Smooth muscle cell (in vitro differentiated cells): Measurements from ENCODE around the gene ZNRF3. TPM values are rescaled to one million over a fixed set of nuclear protein-coding genes. Genes with fewer than 3 reads are reported as not detected.
"Not testable (repeated sequence)": the region's sequence is repeated elsewhere in the genome, so short reads cannot be mapped to it uniquely, and the experiment has no call there.

Source experiments
- DNase-seq: peaks from one replicate; lab custom pipeline; 2025; ENCODE audit not compliant: unreplicated experiment; lab: John Stamatoyannopoulos, UW
- H2AFZ ChIP-seq: fragments of 200-600 bp; sonication (generic); 2 replicates; pipeline ENCODE4 v1.6.0; 2016; ENCODE audit warnings: antibody characterized with exemption, low read depth, mild to moderate bottlenecking
- H3F3A ChIP-seq: fragments of 200-600 bp; sonication (generic); 2 replicates; pipeline ENCODE4 v1.6.0; 2017; ENCODE audit warnings: antibody characterized with exemption, low read depth
- H3K27ac ChIP-seq: fragments of 200-600 bp; sonication (generic); 2 replicates; pipeline ENCODE4 v1.5.1; 2016; ENCODE audit warnings: low read depth, mild to moderate bottlenecking
- H3K27me3 ChIP-seq: fragments of 200-600 bp; sonication (generic); 2 replicates; pipeline ENCODE4 v1.6.1; 2016; ENCODE audit warnings: low read depth, mild to moderate bottlenecking
- H3K36me3 ChIP-seq: fragments of 200-600 bp; sonication (generic); 2 replicates; pipeline ENCODE4 v1.5.1; 2016; ENCODE audit warnings: low read depth
- H3K4me1 ChIP-seq: fragments of 200-600 bp; sonication (generic); 2 replicates; pipeline ENCODE4 v1.5.1; 2016; ENCODE audit warnings: low read depth
- H3K4me2 ChIP-seq: fragments of 200-600 bp; sonication (generic); 2 replicates; pipeline ENCODE4 v1.6.0; 2016; ENCODE audit warnings: mild to moderate bottlenecking
- H3K4me3 ChIP-seq: fragments of 200-600 bp; sonication (generic); 2 replicates; pipeline ENCODE4 v1.5.1; 2016; ENCODE audit warnings: mild to moderate bottlenecking
- H3K79me2 ChIP-seq: fragments of 200-600 bp; sonication (generic); 2 replicates; pipeline ENCODE4 v1.6.0; 2016; ENCODE audit warnings: low read depth, mild to moderate bottlenecking
- H3K9ac ChIP-seq: fragments of 200-600 bp; sonication (generic); 2 replicates; pipeline ENCODE4 v1.6.0; 2016; ENCODE audit warnings: low read depth
- H3K9me3 ChIP-seq: fragments of 200-600 bp; sonication (generic); replicated peaks from 2 replicates; pipeline ENCODE4 v1.5.1; 2016; ENCODE audit warnings: low read depth
- H4K20me1 ChIP-seq: fragments of 200-600 bp; sonication (generic); 2 replicates; pipeline ENCODE4 v1.6.0; 2016; ENCODE audit warnings: low read depth
- WGBS: methylation state at CpG from one replicate; pipeline ENCODE4 v1.1.7; 2016; ENCODE audit warnings: low lambda C conversion rate; 5-methylcytosine and 5-hydroxymethylcytosine counted together
- polyA plus RNA-seq: library from polyadenylated mRNA; unstranded; fragments of >200 nt; fragmentation: Nextera tagmentation; extraction: Ambion mirVana; gene quantifications from 2 replicates; pipeline ENCODE4 v1.2.1, GENCODE V29; 2016
- total RNA-seq: library from RNA; depleted of rRNA; stranded (reverse); fragments of >200 nt; gene quantifications from 2 replicates; pipeline ENCODE4 v1.2.3, GENCODE V29; 2014
- TF ChIP-seq, protein P1 (sequence below): fragments of 200-600 bp; sonication (generic); IDR thresholded peaks from 2 replicates; pipeline ENCODE4 v1.5.1; 2017; ENCODE audit warnings: borderline replicate concordance, mild to moderate bottlenecking, antibody characterized with exemption; ENCODE audit not compliant: insufficient read depth, poor library complexity, severe bottlenecking

The ZNRF3 gene
- total and polyA plus RNA-seq, 2 experiments from 2014 or later = 4.7 to 5.5 TPM

DNA sequence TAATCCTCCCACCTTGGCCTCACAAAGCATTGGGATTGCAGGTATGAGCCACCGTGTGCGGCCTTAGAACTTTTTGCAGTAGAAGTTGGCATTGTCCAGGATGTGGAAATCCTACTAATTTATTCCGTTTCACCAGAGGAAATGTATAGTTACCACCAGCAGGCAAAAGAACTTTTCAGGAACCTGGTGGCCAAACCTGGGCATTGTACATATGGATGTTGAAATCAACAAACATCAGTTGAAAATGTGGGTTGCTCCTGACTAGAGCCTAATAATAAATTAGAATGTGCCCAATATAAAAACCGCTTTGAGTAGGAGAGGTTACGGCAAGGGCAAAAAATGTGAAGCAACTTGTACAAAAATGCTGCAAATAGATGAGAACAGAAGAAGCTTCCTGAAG is 42.3 kb upstream of the ZNRF3 start:
- H3K27ac ChIP-seq = no peak overlapping the region
- H3K9me3 ChIP-seq = no peaks in the 10 kb centered on the region
- no peaks in the 10 kb centered on the region for H4K20me1 ChIP-seq
- H2AFZ ChIP-seq = no peak overlapping the region
- H3K36me3 ChIP-seq = no peaks in the 10 kb centered on the region
- TF ChIP-seq, protein P1, sequence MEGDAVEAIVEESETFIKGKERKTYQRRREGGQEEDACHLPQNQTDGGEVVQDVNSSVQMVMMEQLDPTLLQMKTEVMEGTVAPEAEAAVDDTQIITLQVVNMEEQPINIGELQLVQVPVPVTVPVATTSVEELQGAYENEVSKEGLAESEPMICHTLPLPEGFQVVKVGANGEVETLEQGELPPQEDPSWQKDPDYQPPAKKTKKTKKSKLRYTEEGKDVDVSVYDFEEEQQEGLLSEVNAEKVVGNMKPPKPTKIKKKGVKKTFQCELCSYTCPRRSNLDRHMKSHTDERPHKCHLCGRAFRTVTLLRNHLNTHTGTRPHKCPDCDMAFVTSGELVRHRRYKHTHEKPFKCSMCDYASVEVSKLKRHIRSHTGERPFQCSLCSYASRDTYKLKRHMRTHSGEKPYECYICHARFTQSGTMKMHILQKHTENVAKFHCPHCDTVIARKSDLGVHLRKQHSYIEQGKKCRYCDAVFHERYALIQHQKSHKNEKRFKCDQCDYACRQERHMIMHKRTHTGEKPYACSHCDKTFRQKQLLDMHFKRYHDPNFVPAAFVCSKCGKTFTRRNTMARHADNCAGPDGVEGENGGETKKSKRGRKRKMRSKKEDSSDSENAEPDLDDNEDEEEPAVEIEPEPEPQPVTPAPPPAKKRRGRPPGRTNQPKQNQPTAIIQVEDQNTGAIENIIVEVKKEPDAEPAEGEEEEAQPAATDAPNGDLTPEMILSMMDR = no peak
- H3K27me3 ChIP-seq = no peaks in the 10 kb centered on the region
- no peak for DNase-seq
- 99% methylated on average over 5 of the region's 5 CpGs for WGBS
- H3F3A ChIP-seq = no peaks in the 10 kb centered on the region
- no peaks in the 10 kb centered on the region for H3K79me2 ChIP-seq
- no peaks in the 10 kb centered on the region for H3K4me1 ChIP-seq
- H3K9ac ChIP-seq = no peak overlapping the region
- no peak overlapping the region for H3K4me2 ChIP-seq
- no peak overlapping the region for H3K4me3 ChIP-seq

DNA sequence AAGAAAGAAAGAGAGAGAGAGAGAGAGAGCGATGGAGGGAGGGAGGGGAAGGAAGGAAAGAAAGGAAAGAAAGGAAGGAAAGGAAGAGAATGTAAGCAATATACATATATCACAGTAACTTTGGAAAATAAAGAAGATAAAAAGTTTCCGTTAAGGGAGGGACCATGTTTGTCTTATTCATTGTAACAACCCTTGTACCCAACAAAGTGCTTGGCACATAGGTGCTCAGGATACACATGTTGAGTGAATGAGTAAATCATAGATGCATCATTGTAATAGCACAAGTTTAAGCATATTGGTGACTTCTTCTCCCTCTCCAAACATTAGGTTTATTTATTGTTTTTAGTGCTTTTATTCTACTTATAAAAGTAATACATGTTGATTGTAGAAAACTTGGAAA is 39.7 kb upstream of the ZNRF3 start:
- no peak overlapping the region for H3K27ac ChIP-seq
- no peaks in the 10 kb centered on the region for H3K9me3 ChIP-seq
- H3K4me2 ChIP-seq = no peak overlapping the region
- WGBS = 95% methylated on average over 2 of the region's 2 CpGs
- H4K20me1 ChIP-seq = no peaks in the 10 kb centered on the region
- H3F3A ChIP-seq = no peaks in the 10 kb centered on the region
- no peak overlapping the region for H3K9ac ChIP-seq
- no peak overlapping the region for H2AFZ ChIP-seq
- no peaks in the 10 kb centered on the region for H3K79me2 ChIP-seq
- DNase-seq = no peak
- H3K4me3 ChIP-seq = no peak overlapping the region
- TF ChIP-seq, protein P1 = no peak
- H3K27me3 ChIP-seq = no peaks in the 10 kb centered on the region
- no peaks in the 10 kb centered on the region for H3K36me3 ChIP-seq
- no peaks in the 10 kb centered on the region for H3K4me1 ChIP-seq

DNA sequence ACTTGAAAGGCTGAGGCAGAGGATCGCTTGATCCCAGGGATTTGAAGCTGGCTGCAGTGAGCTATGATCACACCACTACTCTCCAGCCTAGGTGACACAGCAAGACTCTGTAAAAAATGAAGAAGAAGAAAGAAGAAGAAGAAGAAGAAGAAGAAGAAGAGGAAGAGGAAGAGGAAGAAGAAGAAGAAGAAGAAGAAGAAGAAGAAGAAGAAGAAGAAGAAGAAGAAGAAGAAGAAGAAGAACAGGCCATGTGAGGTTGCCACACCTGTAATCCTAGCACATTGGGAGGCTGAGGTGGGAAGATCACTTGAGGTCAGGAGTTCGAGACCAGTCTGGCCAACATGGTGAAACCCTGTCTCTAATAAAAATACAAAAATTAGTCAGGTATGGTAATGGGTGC is 39.1 kb upstream of the ZNRF3 start:
- not testable (repeated sequence) for H3K9me3 ChIP-seq, H3K9ac ChIP-seq, H3K4me3 ChIP-seq, H3K27ac ChIP-seq, H3K4me2 ChIP-seq, H3K79me2 ChIP-seq, H3K4me1 ChIP-seq, H2AFZ ChIP-seq, DNase-seq, H4K20me1 ChIP-seq, H3K27me3 ChIP-seq, H3F3A ChIP-seq, H3K36me3 ChIP-seq
- WGBS = 95% methylated on average over 2 of the region's 2 CpGs

DNA sequence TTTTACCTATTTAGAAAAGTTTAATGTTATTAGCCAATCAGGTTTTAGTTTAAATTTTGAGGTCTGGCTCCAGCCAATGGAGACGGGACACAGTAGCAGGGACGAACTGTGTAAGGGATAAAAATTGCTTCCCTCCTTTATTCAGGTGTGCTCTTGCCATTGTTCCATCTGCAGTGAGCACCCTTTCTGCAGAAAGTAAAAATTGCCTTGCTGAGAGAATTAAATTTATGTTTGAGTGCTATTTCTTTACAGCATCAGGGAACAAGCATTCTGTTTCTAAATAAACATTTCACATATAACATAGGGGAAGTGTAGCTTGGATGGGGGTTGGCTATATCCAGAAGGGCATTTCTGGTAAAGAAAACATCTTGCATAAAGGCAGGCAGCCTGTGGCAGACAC is 36.4 kb upstream of the ZNRF3 start:
- TF ChIP-seq, protein P1 = no peak
- WGBS = 83% methylated on average over 2 of the region's 2 CpGs
- no peaks in the 10 kb centered on the region for H3K36me3 ChIP-seq
- no peak overlapping the region for H3K27ac ChIP-seq
- H2AFZ ChIP-seq = no peak overlapping the region
- no peaks in the 10 kb centered on the region for H4K20me1 ChIP-seq
- no peak overlapping the region for H3K4me2 ChIP-seq
- no peaks in the 10 kb centered on the region for H3K9me3 ChIP-seq
- no peaks in the 10 kb centered on the region for H3K4me1 ChIP-seq
- no peaks in the 10 kb centered on the region for H3K27me3 ChIP-seq
- no peak for DNase-seq
- H3K4me3 ChIP-seq = no peak overlapping the region
- no peak overlapping the region for H3K9ac ChIP-seq
- H3K79me2 ChIP-seq = no peaks in the 10 kb centered on the region
- H3F3A ChIP-seq = no peaks in the 10 kb centered on the region
